Stimulated activated CD4-positive, alpha-beta T cell treated with anti-CD3 and anti-CD28 coated beads, Interleukin-15, amount 100 ng/mL, for 1 hour (primary cell): ENCODE results near the gene HCN2.
"Not testable (repeated sequence)": the region's sequence is repeated elsewhere in the genome, so short reads cannot be mapped to it uniquely, and the experiment has no call there.

Source experiments
- DNase-seq, 2 donors: peaks; one replicate each; pipeline ENCODE4 v3.0.0-alpha.2; 2020; ENCODE audit warnings: low read depth in 1 of 2, low spot score in 1 of 2

HCN2 gene

GRCh38 chr19:584240-585001, 5.3 kb upstream of the HCN2 start:
- peak; percentile 43 to 59 for DNase-seq

- not testable (repeated sequence) for DNase-seq
Measured at GRCh38 chr19:585146-585545, 4.5 kb upstream of the HCN2 start.

GRCh38 chr19:585551-586110, 4.0 kb upstream of the HCN2 start:
- no peak for DNase-seq

- peak; percentile 35 to 48 for DNase-seq
Measured at GRCh38 chr19:588093-588740, 1.5 kb upstream of the HCN2 start.

GRCh38 chr19:588741-589692, 664 bp upstream of the HCN2 start:
- no peak for DNase-seq

GRCh38 chr19:590396-590745, 690 bp downstream of the HCN2 start:
- no peak for DNase-seq

- no peak for DNase-seq
Measured at GRCh38 chr19:590750-591098, 1.0 kb downstream of the HCN2 start.

- DNase-seq: no peak
Measured at GRCh38 chr19:591099-591958, 1.6 kb downstream of the HCN2 start.

GRCh38 chr19:592101-592500, 2.4 kb downstream of the HCN2 start:
- DNase-seq: no peak

GRCh38 chr19:593055-593454, 3.4 kb downstream of the HCN2 start:
- no peak for DNase-seq

GRCh38 chr19:593505-593904, 3.8 kb downstream of the HCN2 start:
- DNase-seq: no peak

- DNase-seq: no peak
Measured at GRCh38 chr19:594265-594870, 4.7 kb downstream of the HCN2 start.

- DNase-seq: no peak
Measured at GRCh38 chr19:595326-596262, 5.9 kb downstream of the HCN2 start.

GRCh38 chr19:596263-596655, 6.6 kb downstream of the HCN2 start:
- DNase-seq: no peak

GRCh38 chr19:597406-598315, 8.0 kb downstream of the HCN2 start:
- no peak for DNase-seq

- no peak for DNase-seq
Measured at GRCh38 chr19:601310-601709, 11.6 kb downstream of the HCN2 start.

- no peak for DNase-seq
Measured at GRCh38 chr19:601790-602189, 12.1 kb downstream of the HCN2 start.
